Mesenteric fat pad (tissue), 1 donor: Measurements from ENCODE around the gene PRR18. TPM values are rescaled to one million over a fixed set of nuclear protein-coding genes. Genes with fewer than 3 reads are reported as not detected.

Source experiments
- DNase-seq: peaks from one replicate; pipeline ENCODE4 v3.0.0-alpha.2; 2020; ENCODE audit warnings: low spot score
- total RNA-seq: library from RNA; stranded (reverse); fragmentation: NEBNext Ultra II Directional; extraction: Animal tissue kit (Norgen Biotek cat#: 25700); gene quantifications from one replicate; pipeline ENCODE4 v1.2.1, GENCODE V29; 2021
- donor health status: DM: yes; HTN: yes; CAD: no.

The PRR18 gene
- total RNA-seq, 1 donor from 2014 or later, result 1.0 TPM

DNA sequence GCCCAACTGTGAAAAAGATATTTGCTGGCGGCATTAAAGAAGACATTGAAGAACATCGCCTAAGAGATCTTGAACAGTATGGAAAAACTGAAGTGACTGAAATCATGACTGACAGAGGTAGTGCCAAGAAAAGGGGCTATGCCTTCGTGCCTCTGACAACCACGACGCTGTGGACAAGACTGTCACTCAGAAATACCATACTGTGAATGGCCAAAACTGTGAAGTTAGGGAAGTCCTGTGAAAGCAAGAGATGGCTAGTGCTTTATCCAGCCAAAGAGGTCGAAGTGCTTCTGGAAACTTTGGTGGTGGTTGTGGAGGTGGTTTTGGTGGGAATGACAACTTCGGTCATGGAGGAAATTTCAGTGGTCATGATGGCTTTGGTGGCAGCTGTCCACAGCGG lies 26.7 kb upstream of the PRR18 start:
- no peak for DNase-seq

DNA sequence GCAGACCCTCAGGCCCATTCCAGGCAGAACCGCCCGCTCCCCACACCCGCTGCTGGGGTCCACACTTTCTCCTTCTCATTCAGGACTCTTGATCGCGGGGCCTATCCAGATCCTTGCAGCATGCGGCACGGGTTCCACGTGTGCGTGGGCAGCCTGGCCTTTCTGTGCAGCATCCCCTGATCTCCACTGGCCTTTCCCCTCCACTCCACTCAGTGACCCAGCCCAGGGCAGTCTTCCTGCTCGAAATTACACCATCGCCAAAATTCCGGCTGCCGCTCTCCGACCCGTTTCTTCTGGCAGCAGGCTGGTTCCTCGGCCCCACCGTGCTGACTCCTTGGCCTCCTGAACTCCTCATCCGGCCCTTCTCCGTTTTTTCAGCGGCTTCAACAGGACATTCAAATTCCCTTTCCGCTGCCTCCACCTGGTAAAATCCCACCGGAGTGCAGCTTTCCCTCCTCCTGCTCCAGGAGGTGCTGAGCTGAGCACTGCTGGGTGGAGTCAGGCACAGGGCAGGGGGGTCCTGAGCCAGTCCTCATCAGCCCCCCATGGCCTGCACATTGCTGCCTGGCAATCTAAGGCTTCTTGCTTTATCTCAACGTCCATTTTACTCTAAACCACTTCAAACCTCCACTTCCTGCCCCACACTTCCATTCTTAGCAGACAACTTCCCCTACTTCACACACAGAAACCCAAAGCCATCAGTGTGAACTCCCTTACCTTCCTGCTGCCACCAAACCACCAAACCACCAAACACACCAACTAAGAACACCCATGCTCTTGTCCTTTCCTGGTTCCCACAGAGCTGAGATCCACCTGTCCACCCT lies 25.2 kb upstream of the PRR18 start:
- DNase-seq, result no peak

DNA sequence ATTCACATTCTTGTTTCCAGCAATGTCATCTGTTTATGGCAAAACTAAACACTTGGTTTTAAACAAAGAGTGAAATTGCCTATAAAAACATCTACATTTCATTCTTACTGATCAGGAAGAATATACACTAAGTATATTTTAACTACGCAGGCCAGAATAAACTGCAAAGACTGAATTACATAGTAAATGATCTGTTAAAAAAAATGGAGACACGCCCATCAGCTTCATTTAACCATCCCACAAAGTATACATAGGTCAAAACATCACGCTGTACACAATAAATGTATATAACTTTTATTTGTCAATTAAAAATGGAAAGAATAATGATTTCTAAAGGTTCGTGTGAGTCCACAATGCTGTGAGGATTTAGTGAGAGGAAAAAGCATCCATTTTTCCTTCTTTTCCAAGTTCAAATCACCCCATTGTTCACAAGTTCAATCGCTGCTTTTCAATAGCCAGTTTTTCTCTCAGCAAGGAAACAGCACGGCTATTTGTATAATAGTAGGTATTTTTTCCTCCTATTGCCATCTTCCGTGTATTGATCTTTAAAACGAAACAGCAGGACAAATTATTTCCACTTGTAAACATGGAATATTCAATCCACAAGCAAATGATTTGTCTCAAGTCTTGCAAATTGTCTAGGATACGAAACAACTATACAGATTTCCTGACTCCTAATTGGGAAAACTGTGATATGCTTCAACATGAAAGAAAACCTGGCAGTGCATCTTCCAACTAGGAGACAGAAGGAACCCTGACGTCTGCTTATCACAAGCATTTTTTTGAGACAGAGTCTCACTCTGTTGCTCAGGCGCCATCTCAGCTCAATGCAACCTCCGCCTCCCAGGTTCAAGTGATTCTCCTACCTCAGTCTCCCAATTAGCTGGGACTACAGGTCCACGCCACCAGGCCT lies 23.6 kb upstream of the PRR18 start:
- DNase-seq, result no peak

DNA sequence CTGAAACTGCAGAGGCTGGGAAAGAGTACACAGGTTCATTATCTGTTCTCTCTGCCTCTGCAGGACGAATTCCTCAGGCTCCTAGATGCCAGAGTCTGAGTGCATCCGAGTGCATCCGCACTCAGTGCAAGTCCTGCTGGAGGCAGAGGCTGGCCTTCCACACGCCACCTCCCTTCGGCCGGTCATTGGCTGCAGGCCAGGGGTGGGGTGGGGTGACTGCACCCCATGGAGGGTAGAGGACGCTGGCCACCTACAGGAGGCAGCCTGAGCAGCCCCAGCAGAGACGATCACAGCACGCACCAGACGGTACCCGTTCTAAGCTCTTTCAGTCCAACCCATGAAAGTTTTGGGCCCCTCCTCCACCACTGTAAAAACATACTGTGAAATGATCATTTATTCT lies 22.4 kb upstream of the PRR18 start:
- DNase-seq, result no peak

DNA sequence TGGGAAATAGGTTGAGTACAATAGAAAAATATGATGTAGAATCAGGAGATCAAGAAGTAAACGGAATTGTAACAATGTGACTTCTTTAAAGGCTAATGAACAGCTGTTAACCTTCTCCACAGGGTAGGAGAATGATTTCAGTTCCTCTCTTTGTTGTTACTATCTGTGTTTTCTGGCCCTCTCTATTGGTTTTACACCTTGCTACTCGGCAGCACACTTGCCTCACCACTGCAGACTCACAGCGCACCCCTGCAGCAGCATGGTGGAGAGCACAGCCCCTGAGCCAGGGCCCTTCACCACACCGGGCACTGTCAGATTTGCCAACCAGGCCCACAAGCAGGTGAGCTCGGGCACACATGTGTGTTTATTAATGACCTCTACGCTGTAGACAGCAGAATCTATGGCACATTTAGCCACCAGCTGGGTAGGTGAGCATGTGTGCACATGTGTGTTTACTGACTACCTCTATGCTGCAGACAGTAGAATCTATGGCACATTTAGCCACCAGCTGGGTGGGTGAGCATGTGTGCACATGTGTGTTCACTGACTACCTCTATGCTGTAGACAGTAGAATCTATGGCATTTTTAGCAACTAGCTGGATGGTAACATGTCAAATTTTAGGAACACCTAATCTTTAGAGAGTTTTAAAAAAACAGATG lies 17.3 kb upstream of the PRR18 start:
- DNase-seq, result no peak

DNA sequence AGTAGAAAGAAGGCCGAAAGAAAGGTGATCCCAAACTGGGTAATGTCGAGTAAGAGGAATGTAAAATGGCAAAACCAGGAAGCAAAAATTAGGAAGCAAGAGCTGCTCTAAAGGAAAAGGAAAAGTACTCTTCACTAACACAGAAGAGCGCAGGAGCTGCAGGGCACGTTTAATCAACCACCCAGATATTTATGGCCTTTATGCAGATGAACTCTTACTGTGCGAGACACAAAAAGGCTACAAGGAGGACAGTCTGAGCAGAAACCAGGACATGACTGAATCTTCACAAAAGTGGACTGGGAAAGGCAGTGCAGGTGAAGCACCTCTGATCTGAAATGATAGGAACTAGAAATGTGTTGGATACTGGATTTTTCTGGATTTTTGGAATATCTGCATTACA lies 15.2 kb upstream of the PRR18 start:
- DNase-seq, result no peak

DNA sequence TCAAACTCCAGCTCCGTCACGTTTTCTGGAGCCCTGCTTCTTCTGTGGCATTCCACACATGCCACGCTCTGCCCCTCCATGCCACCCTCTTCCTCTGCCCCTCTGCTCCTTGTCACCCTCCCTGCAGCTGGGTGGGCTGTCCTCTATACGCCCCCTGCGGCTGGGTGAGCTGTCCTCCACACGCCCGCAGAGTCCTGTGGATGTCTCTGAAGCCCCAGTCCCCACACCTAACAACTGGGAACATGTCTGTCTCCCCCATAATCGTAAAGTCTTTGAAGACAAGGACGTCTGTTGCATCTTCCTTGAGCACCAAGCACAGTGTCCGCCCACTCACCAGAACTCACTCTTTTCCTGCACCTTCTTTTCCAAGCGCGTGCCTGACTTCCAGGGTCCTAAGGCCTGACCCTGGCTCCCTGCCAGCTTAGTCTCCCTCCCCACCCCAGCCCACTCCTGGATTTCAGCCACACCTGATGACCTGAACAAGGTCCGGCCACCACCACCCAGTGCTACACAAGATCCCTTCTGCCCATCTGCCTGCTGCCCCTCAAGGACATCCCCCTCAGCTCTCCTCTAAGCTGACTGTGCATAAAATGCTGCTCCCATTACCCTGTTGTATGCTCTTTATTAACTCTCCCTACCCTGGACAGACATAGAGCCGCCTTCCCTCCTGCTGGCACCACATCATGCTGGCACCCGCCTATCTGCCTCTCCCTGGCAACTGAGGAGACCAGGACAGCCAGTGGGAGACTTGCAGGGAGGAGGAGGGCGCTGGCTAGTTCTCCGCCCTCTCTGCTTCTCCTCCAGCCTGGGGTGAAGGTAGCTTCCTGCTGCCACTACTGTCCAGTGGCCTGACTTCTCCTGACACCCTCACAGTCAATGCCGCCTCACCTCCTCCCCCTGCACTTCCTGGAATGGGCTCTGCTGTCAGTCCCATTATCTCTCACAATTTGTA lies 10.7 kb upstream of the PRR18 start:
- DNase-seq, result no peak

DNA sequence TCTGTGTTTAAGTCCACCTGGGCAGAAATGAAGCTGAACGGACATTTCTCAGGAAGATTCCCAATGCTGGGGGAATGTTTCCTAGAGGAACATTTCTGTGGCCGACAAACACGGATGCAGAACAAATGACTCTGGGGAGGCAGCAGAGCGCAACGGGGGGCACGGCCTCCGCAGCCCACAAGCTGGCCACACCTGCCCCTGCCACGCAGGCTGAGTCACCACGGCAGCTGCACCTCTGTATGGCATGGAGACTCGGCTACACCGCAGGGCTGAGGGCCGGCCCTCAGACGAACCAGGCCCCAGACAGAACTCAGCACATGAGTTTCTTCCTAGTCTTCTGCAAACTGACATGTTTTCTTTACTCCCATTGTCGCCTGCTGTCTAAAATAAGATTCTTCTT lies 10.0 kb upstream of the PRR18 start:
- peak; percentile 62 for DNase-seq

DNA sequence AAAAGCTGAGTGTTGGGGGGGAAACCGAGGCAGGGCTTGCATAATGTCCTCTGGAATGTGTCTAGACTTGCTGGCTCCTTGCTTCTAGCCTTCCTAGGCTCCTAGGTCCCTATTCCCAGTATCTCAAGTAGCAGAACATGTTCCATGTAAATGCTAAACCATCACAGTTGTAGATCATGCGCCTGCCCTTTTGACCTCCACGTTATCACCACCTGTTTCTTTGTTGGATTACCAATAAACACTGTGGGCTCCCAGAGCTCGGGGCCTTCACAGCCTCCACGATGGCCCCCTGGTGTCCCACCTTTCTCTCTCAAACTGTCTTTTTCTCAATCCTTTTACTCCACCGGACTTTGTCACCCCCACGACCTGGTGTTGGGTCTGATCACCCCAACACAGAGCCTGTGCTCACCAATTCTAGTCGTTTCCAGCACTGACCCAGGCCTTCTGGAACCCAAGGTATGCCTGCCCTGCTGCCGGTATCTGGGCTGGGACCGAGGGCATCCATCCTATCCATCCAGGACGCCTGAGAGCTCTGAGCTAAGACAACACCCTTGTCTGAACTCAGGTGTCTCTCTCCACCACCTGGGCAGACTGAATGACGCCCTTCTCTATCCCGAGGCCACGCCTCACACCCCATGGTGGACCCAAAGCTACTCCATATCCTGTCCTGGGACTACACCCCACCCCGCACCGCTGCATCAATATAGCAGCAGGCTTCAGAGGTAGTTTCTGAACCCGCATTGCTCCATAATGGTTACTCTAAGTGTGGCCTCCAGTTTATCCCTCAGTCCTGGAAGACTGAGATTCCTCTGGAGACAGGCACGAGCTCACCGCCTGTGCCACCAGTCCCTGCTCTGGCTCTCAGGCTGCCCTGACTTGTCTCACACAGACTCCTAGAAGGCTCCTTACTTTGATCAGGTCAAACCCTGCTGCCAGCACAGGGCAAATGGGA lies 9.3 kb upstream of the PRR18 start:
- peak; percentile 67 for DNase-seq

DNA sequence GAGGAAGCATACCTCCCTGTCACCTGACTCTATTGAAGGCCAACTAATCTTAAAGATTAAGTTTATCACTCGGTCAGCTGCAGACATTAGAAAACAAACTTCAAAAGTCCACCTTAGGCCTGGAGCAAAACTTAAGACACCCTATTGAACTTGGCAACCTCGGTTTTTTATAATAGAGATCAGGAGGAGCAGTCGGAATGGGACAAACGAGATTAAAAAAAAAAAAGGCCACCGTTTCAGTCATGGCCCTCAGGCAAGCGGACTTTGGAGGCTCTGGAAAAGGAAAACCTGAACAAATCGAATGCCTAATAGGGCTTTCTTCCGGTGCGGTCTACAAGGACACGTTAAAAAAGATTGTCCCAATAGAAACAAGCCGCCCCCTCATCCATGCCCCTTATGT lies 7.2 kb upstream of the PRR18 start:
- no peak for DNase-seq

DNA sequence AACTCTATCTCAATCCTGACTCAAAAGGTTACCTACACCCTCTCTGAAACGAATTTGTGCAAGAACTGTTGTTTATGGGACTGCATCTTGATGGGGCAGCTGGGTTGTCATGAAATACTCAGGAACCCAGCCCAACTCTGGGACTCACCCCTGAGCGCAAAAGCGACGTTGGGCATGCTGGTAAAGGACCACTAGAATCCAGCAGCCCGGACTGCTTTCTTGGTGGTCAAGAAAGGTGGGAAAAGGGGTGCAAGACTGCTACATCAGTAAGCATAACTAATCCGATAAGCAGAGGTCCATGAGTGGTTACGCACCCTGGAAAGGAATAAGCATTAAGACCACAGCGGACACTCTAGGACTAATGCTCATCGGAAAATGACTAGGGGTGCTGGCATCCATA lies 6.3 kb upstream of the PRR18 start:
- DNase-seq, result peak; percentile 53

DNA sequence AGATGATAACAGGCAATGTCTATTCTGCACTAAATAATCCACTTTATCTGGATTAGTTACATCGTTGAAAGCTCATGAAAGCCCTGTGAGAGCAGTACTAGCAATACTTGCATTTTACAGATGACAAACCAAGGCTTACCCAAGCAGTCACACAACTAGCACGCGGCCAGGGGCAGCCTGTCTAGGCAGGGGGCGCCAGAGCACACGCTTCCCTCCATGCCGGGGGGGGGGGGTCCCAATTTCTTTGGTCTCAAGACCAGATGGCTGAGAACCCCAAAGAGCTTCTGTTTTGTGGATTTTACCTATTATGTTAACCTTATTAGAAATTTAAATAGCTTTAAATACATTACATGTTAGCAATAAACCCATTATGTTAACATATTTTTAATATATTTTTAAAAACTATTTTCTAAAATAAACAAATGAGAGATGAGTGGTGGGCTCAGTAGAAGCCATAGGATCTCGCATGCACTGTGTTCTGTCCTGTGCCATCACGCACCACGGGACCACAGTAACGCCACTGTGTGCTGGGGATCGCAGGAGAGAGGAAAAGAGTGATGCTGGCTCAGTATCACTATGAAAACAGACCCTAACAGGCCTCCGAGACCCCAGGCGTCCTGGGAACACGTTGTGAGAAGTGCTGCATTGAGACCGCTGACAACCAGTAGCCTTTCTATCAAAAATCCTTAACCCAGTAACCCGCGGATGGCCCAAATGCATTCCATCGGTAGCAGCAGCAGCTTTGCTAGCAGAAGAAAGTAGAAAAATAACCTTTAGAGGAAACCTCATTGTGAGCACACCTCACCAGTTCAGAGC lies 5.3 kb upstream of the PRR18 start:
- peak; percentile 77 for DNase-seq

DNA sequence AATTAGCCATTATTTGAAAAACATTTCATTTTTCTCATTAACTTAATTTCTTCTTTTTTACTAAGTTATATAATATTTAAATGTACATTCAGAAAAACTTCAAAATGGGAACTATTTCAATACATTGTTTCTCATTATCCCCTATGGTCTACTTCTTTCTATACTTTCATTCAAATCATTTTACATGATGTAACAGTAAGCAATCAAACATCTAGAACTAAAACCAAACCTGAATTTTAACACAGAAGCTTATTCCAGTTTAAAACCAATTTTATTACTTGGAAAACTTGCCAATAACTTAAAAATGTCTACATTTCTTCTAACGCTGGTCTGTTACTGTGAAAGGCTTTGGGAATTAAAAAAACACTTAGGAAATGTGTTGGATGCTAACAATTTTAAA lies 4.6 kb upstream of the PRR18 start:
- DNase-seq, result no peak

DNA sequence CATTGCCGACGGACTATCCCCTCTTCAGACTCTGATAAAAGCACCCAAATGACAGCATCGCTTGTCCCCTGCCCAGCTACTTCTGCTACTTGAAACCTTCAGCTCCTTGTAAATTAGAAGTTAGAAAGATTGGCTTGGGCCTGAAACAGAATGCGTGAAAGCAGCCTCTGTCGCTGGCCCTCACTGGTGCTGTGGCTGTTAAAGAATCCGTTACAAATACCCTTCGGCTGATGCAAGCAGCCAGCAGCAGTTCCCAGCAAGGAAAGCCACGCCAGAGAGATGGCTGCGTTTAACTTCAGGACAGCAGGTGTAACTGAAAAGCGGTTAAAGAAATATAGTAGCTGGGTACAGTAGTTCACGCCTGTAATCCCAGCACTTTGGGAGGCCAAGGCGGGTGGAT lies 2.4 kb upstream of the PRR18 start:
- no peak for DNase-seq

DNA sequence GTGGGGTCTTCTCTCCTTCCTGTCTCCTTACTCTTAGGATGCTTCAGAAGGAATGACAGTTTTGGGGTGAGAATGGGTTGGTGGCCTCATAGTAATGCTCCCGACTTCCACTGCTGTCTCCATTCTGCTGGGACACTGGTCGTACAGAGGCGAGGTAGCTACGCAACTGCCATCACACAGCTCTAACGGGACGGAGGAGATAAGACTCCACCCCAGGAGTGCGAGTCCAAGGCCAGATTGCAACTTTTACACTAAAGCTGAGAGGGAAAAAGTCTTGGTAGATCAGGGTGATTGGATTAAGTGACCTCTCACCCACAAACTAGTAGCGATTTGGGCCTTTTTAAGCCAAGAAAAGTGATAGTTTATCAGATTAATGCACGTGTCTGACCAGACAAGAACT lies 1.8 kb upstream of the PRR18 start:
- DNase-seq, result no peak

DNA sequence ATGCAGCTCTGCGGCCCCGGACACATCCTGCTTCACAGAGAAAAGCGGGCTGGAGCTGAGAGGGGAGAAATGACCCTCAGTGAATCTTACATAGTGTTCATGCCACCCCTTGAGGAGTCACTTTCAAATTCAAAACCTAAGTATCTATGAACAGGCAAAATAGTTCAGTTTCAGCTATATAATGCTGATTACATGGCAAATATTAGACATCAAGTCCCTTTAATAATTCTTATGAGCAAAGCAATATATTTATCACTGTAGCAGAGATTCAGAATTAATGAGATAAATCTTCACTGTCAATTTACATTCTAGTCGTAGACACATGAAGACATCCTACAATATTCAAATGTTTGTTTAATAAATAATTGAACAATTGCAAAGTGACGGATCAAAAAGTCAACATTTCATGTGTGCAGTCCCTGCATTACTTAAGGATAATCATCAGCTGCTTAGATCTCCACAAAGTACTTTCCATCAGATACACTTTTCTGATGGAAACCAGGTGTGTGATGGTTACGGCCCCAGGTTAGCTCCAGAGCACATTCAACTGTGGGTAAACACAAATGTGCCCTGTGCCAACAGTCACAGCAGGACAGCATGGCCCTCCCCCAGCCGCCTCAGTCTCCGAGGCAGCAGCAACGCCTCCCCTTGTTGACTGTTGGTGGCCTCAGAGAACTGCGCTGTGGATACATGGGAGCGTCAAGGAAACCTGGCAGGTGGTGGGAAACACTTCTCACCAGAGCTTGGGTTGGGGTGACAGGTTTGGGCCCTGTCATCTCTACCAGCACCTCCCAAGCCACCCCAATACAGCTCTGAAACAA lies 787 bp upstream of the PRR18 start:
- DNase-seq, result no peak

DNA sequence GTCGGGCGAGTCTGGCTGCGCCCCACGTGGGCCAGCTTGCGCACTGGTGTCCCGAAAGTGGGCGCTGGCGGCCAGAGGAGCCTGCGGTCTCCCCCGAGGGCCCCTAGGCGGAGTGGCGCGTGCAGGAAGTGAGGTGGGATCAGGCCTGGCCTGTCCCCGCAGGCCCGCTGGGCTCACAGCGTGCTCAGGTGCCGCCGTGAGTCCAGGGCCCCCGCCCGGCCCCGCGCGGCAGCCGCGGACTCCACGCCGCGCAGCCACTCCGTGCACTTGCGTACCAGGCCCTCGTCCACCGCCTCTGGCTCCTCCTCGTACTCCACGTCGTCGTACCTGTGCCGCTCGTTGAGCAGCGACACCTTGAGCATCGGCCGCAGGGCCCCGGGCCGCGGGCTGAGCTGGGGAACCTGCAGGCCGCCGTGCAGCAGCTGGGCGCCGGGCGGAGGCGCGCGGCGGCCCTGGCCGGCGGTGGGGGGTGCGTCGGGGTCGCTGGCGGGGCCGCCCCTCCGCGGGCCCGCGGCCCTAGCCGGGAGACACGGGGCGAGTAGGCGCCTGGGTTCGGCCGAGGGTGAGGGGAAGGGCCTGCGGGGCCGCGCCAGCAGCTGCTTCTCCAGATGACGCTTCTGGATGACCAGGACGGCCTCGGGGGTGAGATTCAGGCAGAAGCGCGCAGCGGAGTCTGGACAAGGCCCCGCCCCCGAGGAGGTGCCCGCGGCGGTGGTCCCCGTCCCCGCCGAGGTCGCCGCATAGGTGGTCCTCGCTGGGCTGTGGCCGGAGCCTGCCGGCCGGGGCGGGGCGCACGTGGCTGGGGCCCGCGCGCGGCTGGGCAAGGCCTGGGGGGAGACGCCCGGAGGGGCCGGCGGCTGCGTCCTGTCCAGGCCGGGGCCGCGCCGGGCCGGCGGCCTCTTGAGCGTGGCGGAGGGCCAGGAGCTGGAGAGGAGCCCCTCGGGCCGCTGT lies 835 bp downstream of the PRR18 start:
- DNase-seq, result no peak
